Suppressor macrophage treated with lipopolysaccharide for 4 hours (primary cell): Measurements from ENCODE around the gene STEAP3.

Experiments used
- DNase-seq: peaks from one replicate; pipeline ENCODE4 v3.0.0-alpha.2; 2020

Gene STEAP3

GRCh38 chr2:119228136-119228535 is 4.5 kb downstream of the STEAP3 start:
- DNase-seq = no peak

DNA sequence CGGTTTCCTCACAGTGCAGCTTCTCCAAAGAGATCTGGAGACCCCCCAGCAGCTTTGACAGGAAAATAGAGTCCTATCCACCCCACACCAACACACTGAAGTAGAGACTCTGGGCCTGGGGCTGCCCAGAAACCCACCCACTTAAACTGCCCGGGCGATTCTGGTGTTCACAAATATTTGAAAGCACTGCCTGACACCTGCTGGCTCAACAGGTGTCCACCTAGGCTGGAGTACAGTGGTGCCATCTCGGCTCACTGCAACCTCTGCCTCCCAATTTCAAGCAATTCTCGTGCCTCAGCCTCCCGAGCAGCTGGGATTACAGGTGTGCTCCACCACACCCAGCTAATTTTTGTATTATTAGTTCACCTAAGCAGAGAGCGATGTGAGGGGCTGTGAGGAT is 5.3 kb downstream of the STEAP3 start:
- no peak for DNase-seq

GRCh38 chr2:119229716-119230115 is 6.1 kb downstream of the STEAP3 start:
- DNase-seq = no peak

GRCh38 chr2:119230219-119231185 is 6.9 kb downstream of the STEAP3 start:
- no peak for DNase-seq

DNA sequence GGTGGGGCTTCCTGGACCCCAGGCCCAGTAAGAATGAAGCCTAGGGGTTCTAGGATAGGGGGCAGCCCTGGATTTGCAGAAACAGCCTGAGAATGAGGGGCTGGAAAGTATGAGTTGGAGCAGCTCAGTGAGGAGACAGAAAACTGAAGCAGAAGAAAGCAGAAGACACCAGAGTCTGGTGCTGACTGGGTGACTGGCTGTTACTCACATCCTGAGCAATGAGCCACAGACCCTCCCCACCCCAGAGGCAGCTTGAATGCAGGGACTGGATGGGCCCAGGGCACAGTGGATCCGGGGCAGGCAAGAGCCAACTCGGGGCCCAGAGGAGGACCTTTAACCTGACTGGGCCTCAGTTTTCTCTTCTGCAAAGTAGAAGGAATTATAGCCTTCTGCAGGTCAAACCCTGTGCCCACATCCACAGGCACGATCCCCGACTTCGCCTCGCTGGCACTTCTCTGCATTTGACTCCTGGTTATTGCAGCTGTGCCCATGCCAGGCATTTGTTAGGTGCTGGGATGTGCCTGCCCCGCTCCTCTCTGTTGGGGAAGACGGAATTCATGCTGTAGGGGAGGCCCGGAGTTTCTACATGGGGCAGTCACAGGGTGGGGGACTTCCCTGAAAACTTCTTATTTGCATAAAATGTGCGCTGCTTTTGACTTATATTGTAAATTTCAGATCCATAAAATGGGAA is 8.5 kb downstream of the STEAP3 start:
- DNase-seq = peak; percentile 62

DNA sequence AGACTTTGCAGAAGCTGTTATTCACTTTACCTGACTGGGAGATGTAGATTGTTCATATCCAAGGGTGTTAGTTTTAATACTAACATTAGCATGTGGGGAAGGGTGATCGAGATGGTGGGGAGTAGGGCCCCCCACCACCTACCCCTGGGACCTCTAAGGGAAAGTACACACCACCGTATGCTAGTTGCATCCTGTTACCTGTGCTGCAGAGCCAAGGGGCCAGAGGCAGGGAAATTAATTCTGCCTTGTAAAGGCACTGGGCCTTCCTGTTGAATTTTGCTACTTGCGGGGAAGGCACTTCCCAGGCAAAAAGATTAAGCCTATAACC is 9.0 kb downstream of the STEAP3 start:
- DNase-seq = no peak

DNA sequence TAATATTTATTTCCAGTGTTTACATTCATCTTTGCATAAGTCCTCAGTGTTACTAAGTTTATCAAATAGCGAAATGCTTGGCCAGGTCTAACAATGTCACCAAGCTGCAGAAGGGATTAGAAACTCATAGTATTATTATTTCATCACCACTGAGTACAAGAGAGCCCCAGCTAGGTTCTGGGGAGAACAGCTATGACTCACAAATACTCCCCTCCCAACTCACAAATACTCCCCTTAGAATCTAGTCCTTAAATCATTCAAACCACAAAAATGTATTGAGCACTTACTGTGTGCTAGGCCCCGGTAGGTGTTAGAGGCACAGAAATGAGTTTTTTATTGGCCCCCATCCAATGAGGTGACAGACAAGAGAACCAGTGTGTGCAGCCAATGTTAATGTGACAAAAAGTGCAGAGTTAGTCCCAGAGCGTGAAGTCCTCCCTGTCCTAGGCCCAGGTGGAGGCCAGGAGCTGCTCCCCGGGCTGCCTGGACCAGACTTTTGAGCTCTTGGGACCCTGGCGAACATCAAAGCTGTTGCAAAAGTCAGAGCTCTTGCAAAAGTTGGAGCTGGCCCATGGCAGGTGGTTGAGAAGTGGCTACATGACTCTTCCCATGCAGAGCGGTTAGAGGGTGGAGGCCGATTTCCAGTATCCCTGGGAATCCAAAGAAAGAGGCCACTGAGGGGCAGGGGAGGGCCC is 9.8 kb downstream of the STEAP3 start:
- DNase-seq = no peak

DNA sequence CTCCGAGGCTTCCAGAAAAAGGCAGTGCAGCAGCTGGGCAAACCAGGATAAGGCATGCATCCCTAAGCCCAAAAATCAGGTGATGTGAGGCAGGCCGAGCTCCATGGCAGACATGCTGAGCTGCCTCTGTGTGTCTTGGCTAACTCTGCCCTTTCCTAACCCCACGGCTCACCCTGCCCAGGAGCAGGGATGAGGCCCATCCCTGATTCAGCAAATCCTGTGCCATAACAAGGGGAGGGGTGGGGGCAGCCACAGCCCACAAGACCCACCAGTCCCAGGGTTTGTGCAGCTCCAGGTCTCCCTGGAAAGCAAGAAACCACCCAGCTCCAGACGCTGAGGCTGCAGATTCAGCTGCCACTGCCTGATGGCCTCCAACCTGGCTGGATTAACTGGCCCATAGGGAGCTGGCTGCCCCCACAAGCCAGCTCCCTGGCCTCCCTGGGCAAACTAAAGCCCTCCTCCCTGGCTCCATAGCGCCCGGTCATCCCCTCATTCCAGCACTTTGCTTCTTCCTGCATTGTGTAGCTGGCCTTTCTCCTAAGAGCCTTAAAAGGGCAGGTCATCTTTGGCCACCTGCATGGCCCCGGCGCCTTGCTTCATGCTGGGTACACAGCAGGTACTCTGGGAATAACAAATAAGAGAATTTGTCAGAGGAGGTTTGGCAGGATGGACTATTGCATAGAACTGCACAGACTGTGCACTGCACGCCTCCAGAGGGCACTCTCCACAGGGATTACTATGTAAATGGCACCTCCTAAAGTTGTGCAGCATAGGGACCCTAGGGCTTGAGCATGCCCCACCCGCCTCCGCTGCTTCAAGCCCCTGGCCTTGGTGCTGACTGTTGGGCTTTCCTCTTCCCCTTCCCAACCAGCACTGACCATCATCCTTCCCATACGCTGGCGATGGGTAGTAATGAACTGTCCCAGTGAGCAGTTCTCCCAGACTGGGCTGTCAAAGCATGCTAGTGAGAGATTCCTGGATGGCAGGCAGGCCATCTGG is 10.7 kb downstream of the STEAP3 start:
- DNase-seq = peak; percentile 13

DNA sequence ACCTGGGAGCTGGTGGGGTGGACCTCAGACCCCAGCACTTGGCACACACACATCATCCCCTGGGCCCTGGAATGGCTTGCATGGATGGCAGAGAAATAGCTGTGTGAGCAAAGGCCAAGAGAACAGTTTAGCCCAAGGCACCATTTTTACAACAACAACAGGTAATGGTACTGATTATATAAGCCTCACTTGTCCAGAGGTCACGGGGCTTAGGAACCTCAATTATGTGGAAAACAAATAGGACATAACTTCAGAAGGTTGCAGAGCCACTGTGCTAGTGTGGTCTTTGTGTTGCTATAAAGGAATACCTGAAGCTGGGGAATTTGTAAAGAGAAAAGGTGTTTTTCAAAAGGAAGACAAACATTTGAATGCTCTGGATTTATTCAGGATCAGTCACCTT is 13.2 kb downstream of the STEAP3 start:
- DNase-seq = no peak

DNA sequence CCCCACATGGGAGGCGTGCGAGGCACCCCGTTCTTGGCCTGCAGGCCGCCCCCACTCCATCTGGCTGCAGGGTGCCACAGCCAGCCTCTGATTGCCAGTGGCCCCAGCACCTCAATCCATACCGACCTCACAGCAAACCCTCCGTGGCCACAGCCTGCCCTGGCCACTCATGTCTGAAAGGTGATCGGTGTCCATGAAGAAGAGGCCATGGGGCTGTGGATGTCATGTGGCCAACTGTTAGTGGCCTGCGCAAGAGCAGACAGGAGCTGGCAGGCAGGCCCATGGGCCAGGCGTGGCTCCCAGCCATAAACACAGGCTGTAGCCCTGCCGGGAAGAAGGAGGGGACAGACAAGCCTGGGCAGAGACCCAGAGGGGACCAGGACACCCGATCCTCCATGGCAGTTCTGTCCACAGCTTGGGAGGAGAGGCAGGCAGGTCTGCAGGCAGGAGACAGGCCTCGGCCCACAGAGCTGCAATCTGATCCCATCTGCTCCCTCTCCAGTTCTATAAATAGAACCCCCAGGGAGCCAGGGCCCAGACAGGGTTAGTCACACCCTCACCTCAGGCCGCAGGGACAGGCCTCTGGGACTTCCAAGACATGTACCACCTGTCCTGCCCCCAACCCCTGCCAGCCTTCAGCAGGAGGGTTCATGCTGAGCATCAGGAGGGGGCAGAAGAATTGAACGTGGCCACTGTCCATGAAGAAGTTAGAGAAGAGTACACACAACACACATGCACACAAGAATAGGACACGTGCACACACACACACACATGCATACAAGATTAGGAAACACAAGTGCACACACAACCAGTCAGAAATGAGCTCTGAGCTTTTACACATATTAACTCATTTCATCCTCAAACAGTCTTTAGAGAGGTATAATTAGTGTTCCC is 16.9 kb downstream of the STEAP3 start:
- DNase-seq = no peak

DNA sequence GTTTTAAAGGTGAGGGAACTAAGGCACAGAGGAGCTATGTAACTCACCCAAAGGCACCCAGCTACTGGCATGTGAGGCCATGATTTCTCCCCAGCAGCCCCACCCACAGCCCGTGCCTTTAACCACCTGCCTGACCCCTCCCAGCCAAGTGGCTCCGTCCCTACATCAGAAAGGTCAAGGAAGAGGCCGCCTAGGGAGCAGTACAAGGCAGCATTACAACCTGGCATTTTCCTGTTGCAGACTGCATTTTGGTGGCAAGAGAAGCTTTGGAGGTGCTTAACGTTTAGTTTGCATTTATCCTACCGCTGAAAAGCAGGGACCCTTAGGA is 17.5 kb downstream of the STEAP3 start:
- no peak for DNase-seq

- no peak for DNase-seq
Measured at GRCh38 chr2:119242276-119243119, 18.9 kb downstream of the STEAP3 start.

DNA sequence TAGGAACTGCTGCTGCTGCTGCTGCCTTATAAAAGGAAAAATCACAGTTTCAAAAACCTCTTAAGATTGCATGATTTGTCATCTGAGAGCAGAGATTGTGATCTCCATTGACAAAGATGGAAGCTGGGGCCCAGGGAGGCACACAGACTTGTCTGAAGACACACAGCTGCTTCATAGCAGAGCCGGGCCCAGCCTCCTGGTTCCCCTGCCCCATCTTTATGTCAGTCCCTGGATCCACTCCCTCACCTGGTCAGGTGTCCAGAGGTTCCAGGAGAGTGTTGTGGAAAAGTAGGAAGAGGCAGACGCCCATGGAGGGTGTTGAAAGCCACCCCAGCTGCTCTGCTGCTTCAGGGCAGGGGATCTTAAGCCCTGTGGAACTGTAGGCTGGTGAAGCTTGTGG is 20.0 kb downstream of the STEAP3 start:
- no peak for DNase-seq

DNA sequence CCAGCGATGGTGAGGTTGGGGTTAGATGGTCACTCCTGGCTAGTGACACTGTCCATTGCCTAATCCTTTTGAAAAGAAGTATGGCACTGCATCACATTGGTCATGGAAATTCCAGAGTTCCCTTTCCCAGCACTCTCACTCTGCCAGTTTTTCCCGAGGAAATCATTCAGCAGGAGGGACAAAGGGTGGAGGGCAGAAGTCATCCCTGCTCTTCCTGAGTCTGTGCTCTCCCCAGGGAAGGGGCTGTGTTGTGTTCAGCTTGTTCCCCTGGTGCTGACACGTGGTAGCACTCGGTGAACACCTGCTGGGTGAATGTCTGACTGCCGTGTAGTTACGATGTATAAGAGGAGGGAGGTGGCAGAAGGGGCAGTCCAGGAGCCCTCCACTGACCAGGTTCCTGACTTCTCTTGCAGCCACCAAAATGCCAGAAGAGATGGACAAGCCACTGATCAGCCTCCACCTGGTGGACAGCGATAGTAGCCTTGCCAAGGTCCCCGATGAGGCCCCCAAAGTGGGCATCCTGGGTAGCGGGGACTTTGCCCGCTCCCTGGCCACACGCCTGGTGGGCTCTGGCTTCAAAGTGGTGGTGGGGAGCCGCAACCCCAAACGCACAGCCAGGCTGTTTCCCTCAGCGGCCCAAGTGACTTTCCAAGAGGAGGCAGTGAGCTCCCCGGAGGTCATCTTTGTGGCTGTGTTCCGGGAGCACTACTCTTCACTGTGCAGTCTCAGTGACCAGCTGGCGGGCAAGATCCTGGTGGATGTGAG is 21.6 kb downstream of the STEAP3 start:
- DNase-seq = no peak

DNA sequence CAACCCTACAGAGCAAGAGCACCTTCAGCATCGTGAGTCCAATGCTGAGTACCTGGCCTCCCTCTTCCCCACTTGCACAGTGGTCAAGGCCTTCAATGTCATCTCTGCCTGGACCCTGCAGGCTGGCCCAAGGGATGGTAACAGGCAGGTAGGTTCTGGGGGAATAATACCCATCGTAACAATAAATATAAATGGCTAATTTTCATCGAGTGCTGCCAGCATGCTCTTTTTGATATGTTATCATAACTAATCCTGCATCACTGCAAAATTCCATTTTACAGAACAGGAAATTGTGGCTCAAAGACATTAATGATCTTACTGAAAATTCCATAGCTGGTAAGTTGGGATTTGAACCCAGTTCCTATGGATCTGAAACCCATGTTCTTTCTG is 22.2 kb downstream of the STEAP3 start:
- DNase-seq = no peak

- DNase-seq = no peak
Measured at GRCh38 chr2:119246884-119247843, 23.5 kb downstream of the STEAP3 start.

GRCh38 chr2:119247844-119248271 is 24.2 kb downstream of the STEAP3 start:
- no peak for DNase-seq

GRCh38 chr2:119248311-119248710 is 24.7 kb downstream of the STEAP3 start:
- DNase-seq = no peak

- DNase-seq = no peak
Measured at GRCh38 chr2:119248751-119249150, 25.1 kb downstream of the STEAP3 start.
